IPS DF 6.9 (cell line): ENCODE results near the gene COL18A1.

Experiments
- DNase-seq: peaks from one replicate; pipeline ENCODE4 v3.0.0-alpha.2; 2013; ENCODE audit warnings: low read depth, low spot score
- H3K27ac ChIP-seq: one replicate; pipeline ENCODE4 v1.5.1; 2013; ENCODE audit warnings: low read length, control low read depth
- H3K27me3 ChIP-seq: 2 replicates; pipeline ENCODE4 v1.6.1; 2013; ENCODE audit warnings: mild to moderate bottlenecking, low read length; ENCODE audit not compliant: control insufficient read depth, insufficient read depth
- H3K36me3 ChIP-seq: 2 replicates; pipeline ENCODE4 v1.6.1; 2013; ENCODE audit warnings: low read length; ENCODE audit not compliant: control insufficient read depth, insufficient read depth
- H3K4me1 ChIP-seq: 2 replicates; pipeline ENCODE4 v1.6.1; 2013; ENCODE audit warnings: low read length; ENCODE audit not compliant: control insufficient read depth, insufficient read depth
- H3K4me3 ChIP-seq: 2 replicates; pipeline ENCODE4 v1.5.1; 2013; ENCODE audit warnings: mild to moderate bottlenecking, low read length
- H3K9me3 ChIP-seq: 2 replicates; pipeline ENCODE4 v1.6.1; 2013; ENCODE audit warnings: low read length, inconsistent platforms; ENCODE audit not compliant: control insufficient read depth, insufficient read depth
- WGBS: extraction: QIAGEN DNeasy Blood & Tissue Kit; methylation state at CpG from one replicate; pipeline ENCODE4 v1.1.7; 2013; ENCODE audit warnings: mixed read lengths, missing lambda C conversion rate; ENCODE audit not compliant: insufficient read length, insufficient coverage; 5-methylcytosine and 5-hydroxymethylcytosine counted together

COL18A1 gene

GRCh38 chr21:45554477-45555175 lies 149.7 kb downstream of the COL18A1 start:
- Histone ChIP-seq H3K4me3 (peak overlapping the region; percentile 4; the same call in 1 of the 2 replicates), H3K9me3 (no peaks in the 10 kb centered on the region), H3K4me1 (peaks cover 9% of the 10 kb centered on the region), H3K27me3 (no peaks in the 10 kb centered on the region), H3K27ac (no peak overlapping the region), H3K36me3 (no peaks in the 10 kb centered on the region; the same call in 1 of the 2 replicates)
- no CpG with 5 or more reads among the region's 53 CpGs for WGBS
- no peak for DNase-seq

DNA sequence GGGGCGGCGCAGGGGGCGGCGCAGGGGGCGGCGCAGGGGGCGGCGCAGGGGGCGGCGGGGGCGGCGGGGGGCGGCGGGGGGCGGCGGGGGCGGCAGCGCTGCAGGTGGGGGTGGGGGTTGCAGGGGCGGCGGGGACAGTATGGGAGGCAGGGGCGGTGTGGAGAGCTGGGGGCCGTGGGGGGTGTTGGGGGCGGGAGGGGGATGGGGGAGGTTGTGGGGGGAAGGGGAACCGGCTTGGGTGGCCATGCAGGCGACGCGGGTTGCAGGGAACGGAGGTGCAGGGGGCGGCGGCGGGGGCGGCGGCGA lies 150.2 kb downstream of the COL18A1 start:
- DNase-seq, result no peak
- WGBS, result no CpG with 5 or more reads among the region's 34 CpGs
- Histone ChIP-seq H3K4me3 (peak overlapping the region; percentile 27; the same call in 1 of the 2 replicates), H3K9me3 (no peaks in the 10 kb centered on the region), H3K27me3 (no peaks in the 10 kb centered on the region), H3K36me3 (no peaks in the 10 kb centered on the region; the same call in 1 of the 2 replicates), H3K27ac (no peak overlapping the region), H3K4me1 (peaks cover 7% of the 10 kb centered on the region)

DNA sequence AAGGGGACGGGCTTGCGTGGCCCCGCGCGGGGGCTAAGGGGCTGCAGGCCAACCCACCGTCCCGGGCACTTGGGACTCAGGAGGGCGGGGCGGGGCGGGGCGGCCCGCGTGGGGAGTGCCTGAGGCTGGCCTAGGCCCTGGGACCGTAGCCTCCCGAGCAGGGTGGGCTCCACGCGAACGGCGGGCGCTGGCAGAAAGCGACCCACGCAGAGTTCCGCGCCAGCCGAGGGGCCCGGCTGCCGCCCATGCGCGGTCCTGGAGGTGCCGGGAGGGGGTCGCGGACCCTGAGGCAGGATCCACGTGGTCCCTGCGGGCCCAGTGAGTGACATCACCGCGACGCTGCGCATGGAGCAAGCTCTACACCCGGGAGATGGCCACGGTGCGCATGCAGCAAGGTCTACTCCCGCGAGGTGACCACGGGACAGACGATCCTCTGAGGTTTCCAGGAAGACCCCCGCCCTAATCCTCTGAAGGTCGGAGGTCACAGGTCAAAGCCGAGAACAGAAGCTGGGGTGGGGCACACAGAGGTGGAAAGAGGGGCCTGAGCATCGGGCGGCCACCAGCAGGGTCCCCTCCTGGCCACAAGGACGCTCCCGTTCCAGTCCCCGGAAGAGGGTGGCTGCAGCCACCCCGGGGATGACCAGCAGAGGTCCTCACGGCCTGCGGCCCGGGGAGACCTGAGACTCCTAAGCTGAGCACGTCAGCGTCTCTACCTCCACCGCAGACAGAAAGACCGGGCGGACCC lies 150.8 kb downstream of the COL18A1 start:
- DNase-seq, result no peak
- WGBS, result no CpG with 5 or more reads among the region's 62 CpGs
- Histone ChIP-seq H3K36me3 (no peaks in the 10 kb centered on the region; the same call in 1 of the 2 replicates), H3K4me1 (peaks cover 2% of the 10 kb centered on the region), H3K4me3 (peak overlapping the region; percentile 27; the same call in 1 of the 2 replicates), H3K27me3 (no peaks in the 10 kb centered on the region), H3K9me3 (no peaks in the 10 kb centered on the region), H3K27ac (no peak overlapping the region)

DNA sequence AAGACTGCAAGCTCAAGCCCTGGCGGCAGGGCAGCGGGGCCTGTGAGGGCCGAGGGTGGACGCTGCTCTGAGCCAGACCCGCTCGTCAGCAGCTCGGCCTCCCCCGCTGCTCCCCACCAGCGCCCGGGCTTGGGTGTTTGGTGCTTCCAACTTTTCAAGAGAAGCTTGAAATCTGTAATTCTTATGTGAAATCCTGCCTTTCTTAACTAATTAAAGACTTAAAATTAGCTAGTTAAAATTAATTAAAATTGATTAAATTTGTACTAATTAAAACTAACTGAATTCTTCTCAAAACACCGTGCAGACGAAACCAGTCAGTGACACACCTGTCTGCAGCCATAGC lies 151.3 kb downstream of the COL18A1 start:
- H3K4me3 ChIP-seq, result no peak overlapping the region
- no CpG with 5 or more reads among the region's 12 CpGs for WGBS

DNA sequence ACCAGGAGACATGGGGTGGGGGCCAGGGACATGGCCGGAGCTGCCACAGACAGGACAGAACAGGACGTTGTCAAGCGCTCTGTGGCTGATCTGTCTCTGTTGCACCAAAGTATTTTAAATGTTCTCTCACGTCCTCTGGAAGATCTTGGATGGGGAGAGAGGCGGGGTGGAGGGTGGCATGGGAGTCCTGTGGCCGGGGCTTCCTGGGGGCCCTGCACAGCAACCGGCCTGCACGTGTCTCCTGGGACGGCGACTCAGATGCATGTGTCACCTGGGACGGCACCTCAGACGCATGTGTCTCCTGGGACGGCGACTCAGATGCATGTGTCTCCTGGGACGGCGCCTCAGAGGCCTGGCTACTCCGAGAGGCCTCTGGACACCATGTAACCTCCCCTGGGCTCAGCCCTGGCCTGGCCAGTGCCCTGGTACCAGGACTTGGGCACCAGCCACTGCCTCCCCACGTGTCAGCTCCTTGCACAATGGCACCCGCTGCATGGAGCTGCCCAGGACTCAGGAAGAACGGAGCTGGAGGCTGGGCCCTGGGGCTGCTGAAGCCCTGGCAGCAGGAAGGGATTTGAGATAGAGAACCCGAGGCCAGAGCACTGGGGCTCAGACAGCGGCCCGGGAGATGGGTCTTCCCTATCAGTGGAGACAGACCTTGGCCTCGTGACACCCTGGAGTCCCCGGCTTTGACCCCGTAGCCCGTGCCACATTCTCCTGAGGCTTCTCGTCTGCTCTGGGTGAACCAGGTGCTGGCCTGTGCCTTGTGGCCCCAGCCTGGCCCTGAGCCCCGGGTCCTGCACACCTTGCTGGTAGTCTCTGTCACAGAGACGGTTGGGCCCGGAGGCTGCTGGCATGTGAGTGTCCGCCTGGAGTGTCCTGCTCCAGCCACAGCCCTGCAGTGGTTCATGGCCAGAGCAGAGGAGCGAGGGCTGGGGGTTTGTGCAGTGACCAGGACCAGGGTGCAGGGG lies 152.0 kb downstream of the COL18A1 start:
- no peaks in the 10 kb centered on the region for H3K9me3 ChIP-seq
- DNase-seq, result no peak
- H3K36me3 ChIP-seq, result no peaks in the 10 kb centered on the region; the same call in 1 of the 2 replicates
- H3K4me3 ChIP-seq, result no peak overlapping the region
- no peaks in the 10 kb centered on the region for H3K27me3 ChIP-seq
- no peak overlapping the region for H3K27ac ChIP-seq
- H3K4me1 ChIP-seq, result peaks cover 2% of the 10 kb centered on the region
- no CpG with 5 or more reads among the region's 33 CpGs for WGBS

More for the DNA sequence above, 151.3 kb downstream of the COL18A1 start:
- Histone ChIP-seq H3K4me1 (peaks cover 2% of the 10 kb centered on the region), H3K9me3 (no peaks in the 10 kb centered on the region), H3K27me3 (no peaks in the 10 kb centered on the region), H3K27ac (no peak overlapping the region), H3K36me3 (no peaks in the 10 kb centered on the region; the same call in 1 of the 2 replicates)
- DNase-seq, result no peak

DNA sequence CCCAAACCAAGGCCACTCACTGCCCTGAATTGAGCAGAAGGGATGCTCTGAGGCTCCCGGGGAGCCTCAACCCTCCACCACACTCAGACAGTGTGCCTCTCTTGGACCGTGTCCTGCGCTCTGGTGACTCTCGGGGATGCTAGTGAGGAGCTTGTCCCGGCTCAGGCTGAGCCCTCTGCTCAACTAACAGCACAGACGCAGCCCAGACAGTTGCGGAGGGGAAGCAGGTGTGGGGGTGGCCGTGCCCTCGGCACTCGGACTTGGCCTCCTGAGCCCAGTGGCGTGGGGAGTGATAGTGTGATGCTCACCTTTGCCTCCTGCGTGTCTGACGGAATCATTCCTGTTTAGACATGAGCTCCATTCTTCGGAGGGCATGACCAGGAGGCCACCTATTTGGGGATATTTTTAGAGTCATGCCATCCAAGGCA lies 152.7 kb downstream of the COL18A1 start:
- H3K9me3 ChIP-seq, result no peaks in the 10 kb centered on the region
- no CpG with 5 or more reads among the region's 14 CpGs for WGBS
- H3K36me3 ChIP-seq, result no peaks in the 10 kb centered on the region; the same call in 1 of the 2 replicates
- no peak overlapping the region for H3K4me3 ChIP-seq
- H3K27me3 ChIP-seq, result no peaks in the 10 kb centered on the region
- H3K27ac ChIP-seq, result no peak overlapping the region
- no peak for DNase-seq
- peaks cover 2% of the 10 kb centered on the region; the same call in 1 of the 2 replicates for H3K4me1 ChIP-seq

DNA sequence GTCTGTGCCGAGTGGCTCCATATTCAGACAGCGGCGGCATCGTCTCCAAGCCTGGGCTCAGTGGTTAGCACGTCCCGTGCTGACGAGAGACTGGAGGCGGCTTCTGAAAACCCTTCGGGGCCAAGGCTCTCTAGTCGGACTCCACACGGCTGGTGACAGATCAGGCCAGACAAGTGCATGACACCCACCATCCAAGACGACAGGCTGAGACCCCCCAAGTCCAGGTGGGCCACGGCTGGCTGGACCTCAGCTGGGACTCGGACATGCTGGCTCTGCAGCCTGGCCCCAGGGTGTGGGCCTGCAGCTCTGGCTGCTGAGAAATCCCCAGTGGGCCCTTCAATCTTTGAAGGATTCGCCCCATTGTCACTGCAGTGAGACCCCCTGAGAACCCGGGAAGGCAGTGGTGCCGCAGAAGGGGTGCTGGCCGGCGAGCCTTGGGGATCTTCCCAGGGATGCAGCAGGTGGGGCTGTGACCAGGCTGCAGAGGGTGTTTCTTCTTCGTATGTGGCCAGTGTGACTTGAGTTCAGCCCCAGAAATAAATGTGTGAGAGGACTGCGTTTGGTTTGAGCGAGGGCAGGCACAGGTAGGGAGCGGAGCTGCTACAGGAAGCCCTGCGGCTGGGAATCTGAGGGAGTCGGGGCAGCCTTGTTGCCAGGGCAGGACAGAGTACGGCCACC lies 153.2 kb downstream of the COL18A1 start:
- Histone ChIP-seq H3K36me3 (no peaks in the 10 kb centered on the region; the same call in 1 of the 2 replicates), H3K4me1 (peaks cover 2% of the 10 kb centered on the region; the same call in 1 of the 2 replicates), H3K4me3 (no peak overlapping the region), H3K9me3 (no peaks in the 10 kb centered on the region), H3K27me3 (no peaks in the 10 kb centered on the region), H3K27ac (no peak overlapping the region)
- DNase-seq, result no peak
- WGBS, result no CpG with 5 or more reads among the region's 26 CpGs

- H3K27ac ChIP-seq, result no peak overlapping the region
- no CpG with 5 or more reads among the region's 29 CpGs for WGBS
- H3K4me3 ChIP-seq, result no peak overlapping the region
- H3K27me3 ChIP-seq, result no peaks in the 10 kb centered on the region
- no peaks in the 10 kb centered on the region; the same call in 1 of the 2 replicates for H3K36me3 ChIP-seq
- H3K9me3 ChIP-seq, result no peaks in the 10 kb centered on the region
- no peak for DNase-seq
- peaks cover 2% of the 10 kb centered on the region; the same call in 1 of the 2 replicates for H3K4me1 ChIP-seq
These were observed 154.5 kb downstream of the COL18A1 start for GRCh38 chr21:45559216-45560105.
